GM19467 (cell line): Measurements from ENCODE around the gene COG3.
A peak's percentile ranks its signal among the peaks of the same experiment; 100 is the strongest.
"Not testable (repeated sequence)": the region's sequence is repeated elsewhere in the genome, so short reads cannot be mapped to it uniquely, and the experiment has no call there.

ENCODE experiments used
- ATAC-seq: cut with Tn5 transposase; IDR thresholded peaks from one replicate; pipeline ENCODE4 v1.9.1; 2021; ENCODE audit warnings: mild to moderate bottlenecking, moderate library complexity; ENCODE audit not compliant: unreplicated experiment

The COG3 gene

GRCh38 chr13:45464687-45465453, at the start of gene COG3:
Gene COG3, plus strand, starts transcription at chr13:45464939. Its CDS starts 98 bp downstream, at chr13:45465037.
- ATAC-seq: peak; percentile 89

DNA sequence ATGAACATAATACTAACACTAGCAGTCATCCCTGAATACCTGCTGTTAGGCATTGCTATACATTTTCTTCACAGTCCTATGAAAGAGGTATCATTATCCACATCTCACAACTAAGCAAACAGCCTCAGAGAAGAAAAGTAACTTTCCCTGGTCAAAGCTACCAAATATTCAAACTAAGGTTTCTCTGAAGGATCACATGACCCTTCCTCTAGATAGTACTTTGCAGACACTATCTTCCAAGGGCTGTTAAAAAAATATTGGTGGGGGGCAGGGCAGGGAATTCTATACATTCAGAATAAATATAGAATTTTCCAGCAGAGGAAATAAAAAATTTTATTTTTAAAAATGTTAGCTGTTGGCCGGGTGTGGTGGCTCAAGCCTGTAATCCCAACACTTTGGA, 49.6 kb upstream of the COG3 start:
- ATAC-seq: no peak

GRCh38 chr13:45416516-45417128, 48.1 kb upstream of the COG3 start:
- no peak for ATAC-seq

GRCh38 chr13:45417790-45418534, 46.8 kb upstream of the COG3 start, which contains the start of gene SLC25A30:
Gene SLC25A30, minus strand, starts transcription at chr13:45418373. Its CDS starts 6,948 bp downstream, at chr13:45411425.
- ATAC-seq: peak; percentile 82

DNA sequence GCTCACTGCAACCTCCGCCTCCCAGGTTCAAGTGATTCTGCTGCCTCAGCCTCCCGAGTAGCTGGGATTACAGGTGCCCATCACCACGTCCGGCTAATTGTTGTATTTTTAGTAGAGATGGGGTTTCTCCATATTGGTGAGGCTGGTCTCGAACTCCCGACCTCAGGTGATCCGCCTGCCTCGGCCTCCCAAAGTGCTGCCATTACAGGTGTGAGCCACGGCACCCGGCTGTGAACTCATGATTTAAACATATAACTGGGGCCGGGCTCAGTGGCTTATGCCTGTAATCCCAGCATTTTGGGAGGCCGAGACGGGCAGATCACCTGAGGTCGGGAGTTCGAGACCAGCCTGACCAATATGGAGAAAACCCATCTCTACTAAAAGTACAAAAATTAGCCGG, 45.4 kb upstream of the COG3 start:
- ATAC-seq: not testable (repeated sequence)

DNA sequence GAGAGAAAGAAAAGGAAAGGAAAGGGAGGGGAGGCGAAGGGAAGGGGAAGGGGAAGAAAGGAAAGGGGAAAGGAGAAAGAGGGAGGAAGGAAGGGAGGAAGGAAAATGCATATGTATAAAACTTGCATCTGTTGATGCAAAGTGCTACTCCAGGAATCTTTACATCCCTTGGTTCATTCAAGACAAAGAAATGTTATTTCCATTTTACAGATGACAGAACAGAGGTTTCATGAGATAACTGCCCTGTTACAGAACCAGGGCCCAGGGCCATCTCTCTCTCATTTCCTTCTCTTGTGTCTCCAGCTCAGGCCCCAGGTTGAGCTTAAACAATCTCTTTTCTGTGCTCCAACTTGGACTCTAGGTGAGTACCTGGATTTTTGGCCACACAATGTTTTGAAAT, 44.8 kb upstream of the COG3 start:
- no peak for ATAC-seq

DNA sequence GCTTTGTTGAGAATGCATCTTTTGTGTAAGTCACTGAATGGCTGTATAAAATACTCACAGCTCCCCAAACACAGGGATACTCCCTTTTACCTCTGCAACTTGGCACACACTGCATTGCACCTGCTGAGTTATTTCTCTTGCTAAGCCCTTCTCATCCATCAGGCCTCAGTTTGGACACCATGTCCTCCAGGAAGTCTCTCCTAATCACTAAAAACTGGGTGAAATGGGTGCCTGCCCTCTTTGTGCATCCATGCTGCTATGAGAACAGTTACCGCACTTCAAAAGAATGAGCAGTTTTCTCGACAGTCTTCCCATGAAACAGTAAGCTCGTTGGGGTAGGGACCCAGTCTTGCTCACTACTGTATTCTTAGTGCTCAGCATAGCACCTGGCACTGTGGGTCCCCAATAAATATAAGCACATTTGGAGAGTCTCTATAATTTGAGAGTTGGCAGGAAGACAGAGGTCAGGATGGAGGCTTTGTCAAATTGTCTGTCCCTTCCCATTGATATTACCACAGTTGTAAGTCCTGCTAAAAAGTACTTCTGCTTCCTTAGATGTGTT, 41.9 kb upstream of the COG3 start:
- ATAC-seq: no peak

DNA sequence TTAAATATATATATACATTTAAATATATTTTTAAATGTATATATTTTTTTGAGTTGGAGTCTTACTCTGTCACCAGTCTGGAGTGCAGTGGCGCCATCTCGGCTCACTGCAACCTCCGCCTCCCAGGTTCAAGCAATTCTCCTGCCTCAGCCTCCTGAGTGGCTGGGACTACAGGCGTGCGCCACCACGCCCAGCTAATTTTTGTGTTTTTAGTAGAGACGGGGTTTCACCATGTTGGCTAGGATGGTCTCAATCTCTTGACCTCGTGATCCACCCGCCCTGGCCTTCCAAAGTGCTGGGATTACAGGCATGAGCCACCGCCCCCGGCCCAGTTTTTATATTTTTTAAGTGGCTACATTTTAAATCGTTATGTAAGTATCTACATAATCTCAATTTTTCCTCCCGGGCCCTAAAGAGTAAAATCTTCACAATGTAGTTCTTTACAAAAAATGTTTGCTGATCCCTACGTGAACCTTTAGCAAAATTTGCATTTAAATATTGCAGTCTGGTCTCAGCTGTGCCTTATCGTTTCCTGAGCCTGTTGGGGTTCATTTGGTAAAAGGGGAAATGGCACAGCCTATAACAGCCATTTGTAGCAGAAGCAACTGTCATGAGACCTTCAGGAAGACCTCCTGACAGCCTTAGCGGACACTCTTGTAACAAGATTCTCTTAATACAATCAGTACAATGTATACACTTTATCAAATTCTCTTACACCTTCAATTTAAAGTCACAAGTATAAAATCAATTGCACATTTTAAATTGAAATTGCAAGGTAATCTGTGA, 38.5 kb upstream of the COG3 start:
- not testable (repeated sequence) for ATAC-seq

DNA sequence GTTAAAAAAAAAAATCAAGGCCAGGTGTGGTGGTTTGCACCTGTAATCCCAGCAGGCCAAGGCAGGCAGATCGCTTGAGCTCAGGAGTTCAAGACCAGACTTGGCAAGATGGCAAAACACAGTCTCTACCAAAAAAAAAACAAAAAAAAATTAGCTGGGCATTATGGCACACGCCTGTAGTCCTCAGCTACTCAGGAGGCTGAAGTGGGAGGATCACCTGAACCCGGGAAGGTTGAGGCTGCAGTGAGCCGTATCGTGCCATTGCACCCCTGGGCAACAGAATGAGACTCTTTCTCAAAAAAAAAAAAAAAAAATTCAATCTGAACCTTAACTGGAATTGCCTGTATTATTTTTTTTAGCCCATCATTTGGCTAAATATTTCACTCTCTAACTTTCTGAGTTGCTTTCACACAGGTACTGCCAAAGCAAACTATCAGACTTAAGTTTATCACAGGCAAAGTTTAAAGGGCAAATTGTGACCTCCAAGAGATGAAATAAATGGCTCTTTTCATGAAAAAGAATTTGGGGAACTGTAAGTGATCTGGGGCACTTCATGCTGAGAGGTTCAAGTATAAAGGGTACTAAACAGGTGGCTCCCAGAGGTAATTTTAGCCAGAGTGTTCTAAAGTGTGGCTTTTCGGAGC, 31.9 kb upstream of the COG3 start:
- no peak for ATAC-seq

- no peak for ATAC-seq
Measured at GRCh38 chr13:45433381-45433790, 31.4 kb upstream of the COG3 start.

GRCh38 chr13:45434556-45435371, 30.0 kb upstream of the COG3 start:
- no peak for ATAC-seq

- ATAC-seq: no peak
Measured at GRCh38 chr13:45436332-45436731, 28.4 kb upstream of the COG3 start.

DNA sequence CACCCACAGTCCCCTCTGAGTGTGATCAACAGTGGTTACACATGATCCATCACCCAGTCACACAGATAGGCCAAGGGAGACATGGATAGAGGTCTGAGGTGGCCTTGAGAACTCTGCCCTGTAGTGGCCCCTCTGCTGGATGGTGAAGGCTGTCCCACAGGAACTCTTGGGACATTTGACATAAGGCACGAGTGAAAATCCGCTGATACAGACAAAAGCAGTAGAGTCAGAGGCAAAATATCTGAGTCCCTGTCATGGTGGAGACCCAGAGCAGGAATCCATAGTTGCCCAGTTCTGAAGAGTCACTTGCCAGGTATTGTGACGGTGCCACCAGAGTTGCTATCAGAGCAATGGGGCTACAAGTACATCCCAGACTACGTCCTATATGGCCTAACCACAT, 27.8 kb upstream of the COG3 start:
- ATAC-seq: no peak

DNA sequence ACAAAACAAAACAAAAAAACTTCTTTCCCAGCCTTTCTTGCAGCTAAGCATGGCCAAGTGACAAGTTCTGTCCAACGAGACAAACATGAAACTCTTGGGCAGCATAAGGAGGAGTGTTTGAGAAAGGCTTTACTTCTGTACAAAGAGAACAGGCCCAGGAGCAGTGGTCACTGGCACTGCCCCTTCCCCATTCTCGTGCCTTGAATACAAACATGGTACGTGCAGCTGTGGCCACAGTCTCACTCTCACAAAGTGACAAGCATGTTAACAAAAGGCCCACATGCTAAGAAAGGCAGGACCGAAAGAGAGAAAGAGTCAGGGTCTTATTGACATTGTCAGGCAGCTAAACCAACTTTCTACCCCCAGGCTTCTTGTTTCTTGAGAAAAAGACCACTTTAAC, 26.8 kb upstream of the COG3 start:
- no peak for ATAC-seq

- ATAC-seq: no peak
Measured at GRCh38 chr13:45439008-45439407, 25.7 kb upstream of the COG3 start.

- ATAC-seq: no peak
Measured at GRCh38 chr13:45439781-45440462, 24.8 kb upstream of the COG3 start.

GRCh38 chr13:45441633-45442032, 23.1 kb upstream of the COG3 start:
- ATAC-seq: no peak

DNA sequence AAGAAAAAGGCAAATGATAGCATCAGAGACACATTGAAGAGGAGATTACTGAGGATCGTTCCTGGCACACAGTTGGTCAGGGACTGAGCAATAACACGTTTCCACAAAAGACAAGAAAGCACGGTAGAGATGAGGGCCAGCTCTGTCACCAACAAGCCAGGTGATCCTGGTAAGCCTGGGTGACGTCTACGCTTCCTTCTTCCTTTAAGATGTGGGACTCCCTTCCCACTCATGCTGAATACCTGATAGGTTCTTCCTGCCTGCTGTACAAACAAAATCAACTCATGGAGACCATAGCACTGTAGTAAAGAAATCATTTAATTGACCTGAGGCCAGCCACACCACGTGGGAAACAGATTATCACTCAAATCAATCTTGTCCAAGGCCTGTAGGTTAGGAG, 19.7 kb upstream of the COG3 start:
- ATAC-seq: no peak

- no peak for ATAC-seq
Measured at GRCh38 chr13:45446181-45446580, 18.6 kb upstream of the COG3 start.
